GM12878 (cell line): ENCODE data around the gene DNMT3A. TPM values are rescaled to one million over a fixed set of nuclear protein-coding genes. Genes with fewer than 3 reads are reported as not detected.

Experiments
- BHLHE40 ChIP-seq, 2 experiments: fragments of 450-650 bp in 1 of 2; IDR thresholded peaks; 2 replicates each; pipeline ENCODE4 v1.6.1; 2011 to 2017; ENCODE audit warnings: low read depth in 2 of 2, borderline replicate concordance in 1 of 2, improper control_type of control experiment in 1 of 2, low read length in 1 of 2, mild to moderate bottlenecking in 1 of 2
- CHD2 ChIP-seq: IDR thresholded peaks from 2 replicates; pipeline ENCODE4 v1.6.1; 2011; ENCODE audit warnings: low read depth, low read length, improper control_type of control experiment, borderline replicate concordance
- CREB1 ChIP-seq: IDR thresholded peaks from 2 replicates; pipeline ENCODE4 v1.6.1; 2012; ENCODE audit warnings: low read depth, mild to moderate bottlenecking, inconsistent platforms
- CREM ChIP-seq: IDR thresholded peaks from 2 replicates; pipeline ENCODE4 v1.6.1; 2014; ENCODE audit warnings: antibody characterized with exemption, low read depth
- DPF2 ChIP-seq: fragments of 450-650 bp; IDR thresholded peaks from 2 replicates; pipeline ENCODE4 v1.6.1; 2017; ENCODE audit warnings: mild to moderate bottlenecking
- GABPA ChIP-seq: IDR thresholded peaks from 2 replicates; pipeline ENCODE4 v1.6.1; 2014; ENCODE audit warnings: antibody characterized with exemption, low read depth, mild to moderate bottlenecking, inconsistent platforms
- KAT2A ChIP-seq: conservative IDR thresholded peaks from 2 replicates; pipeline ENCODE4 v1.6.1; 2011; ENCODE audit warnings: low read depth, low read length; ENCODE audit not compliant: control insufficient read depth
- KDM1A ChIP-seq: fragments of 200-600 bp; sonication (generic); IDR thresholded peaks from 2 replicates; pipeline ENCODE4 v1.6.1; 2016; ENCODE audit warnings: borderline replicate concordance
- MEF2B ChIP-seq: fragments of 450-650 bp; IDR thresholded peaks from 2 replicates; pipeline ENCODE4 v1.6.1; 2018; ENCODE audit warnings: mild to moderate bottlenecking, moderate library complexity; ENCODE audit not compliant: partially characterized antibody, poor library complexity, severe bottlenecking
- NBN ChIP-seq: fragments of 450-650 bp; IDR thresholded peaks from 2 replicates; pipeline ENCODE4 v1.6.1; 2016
- PAX5 ChIP-seq: IDR thresholded peaks from 2 replicates; pipeline ENCODE4 v1.6.1; 2011; ENCODE audit warnings: low read depth, low read length, borderline replicate concordance
- POLR2AphosphoS2 ChIP-seq: IDR thresholded peaks from 2 replicates; pipeline ENCODE4 v1.6.1; 2011; ENCODE audit warnings: low read depth, mild to moderate bottlenecking, low read length, improper control_type of control experiment, moderate library complexity
- RBBP5 ChIP-seq: fragments of 200-600 bp; sonication (generic); conservative IDR thresholded peaks from 2 replicates; pipeline ENCODE4 v1.6.1; 2016
- RCOR1 ChIP-seq: conservative IDR thresholded peaks from 2 replicates; pipeline ENCODE4 v1.6.1; 2012; ENCODE audit warnings: low read depth, low read length, improper control_type of control experiment
- SREBF1 ChIP-seq: IDR thresholded peaks from 2 replicates; pipeline ENCODE4 v1.6.1; 2012; ENCODE audit warnings: mild to moderate bottlenecking, low read length
- SREBF2 ChIP-seq: IDR thresholded peaks from 2 replicates; pipeline ENCODE4 v1.6.1; 2012; ENCODE audit warnings: mild to moderate bottlenecking, low read length
- TCF3 ChIP-seq: IDR thresholded peaks from 2 replicates; pipeline ENCODE4 v1.6.1; 2012; ENCODE audit warnings: low read depth, mild to moderate bottlenecking, low read length, borderline replicate concordance; ENCODE audit not compliant: insufficient read depth
- ZBTB11 ChIP-seq: fragments of 450-650 bp; formaldehyde crosslinking; IDR thresholded peaks from 2 replicates; pipeline ENCODE4 v1.5.0; 2022; ENCODE audit warnings: mild to moderate bottlenecking, missing genetic modification characterization
- ZNF207 ChIP-seq: fragments of 450-650 bp; IDR thresholded peaks from 2 replicates; pipeline ENCODE4 v1.6.1; 2014; ENCODE audit warnings: antibody characterized with exemption, mild to moderate bottlenecking, borderline replicate concordance
- ZNF274 ChIP-seq: IDR thresholded peaks from one replicate; pipeline ENCODE4 v1.8.0; 2011; ENCODE audit not compliant: insufficient read length, insufficient read depth
- ZNF384 ChIP-seq: IDR thresholded peaks from 2 replicates; pipeline ENCODE4 v1.6.1; 2012; ENCODE audit warnings: low read depth, mild to moderate bottlenecking, low read length, improper control_type of control experiment, borderline replicate concordance
- polyA plus RNA-seq, 11 experiments: library from polyadenylated mRNA; depleted of rRNA in 4 of 11; unstranded in 6 of 11; stranded (reverse) in 5 of 11; fragments of >200 nt; fragmentation: Nextera tagmentation in 4 of 11; fragmentation: Illumina TruSeq in 1 of 11; extraction: Ambion mirVana in 4 of 11; extraction: Trizol in 1 of 11; gene quantifications; 1 replicate in 1 of 11; 2 replicates in 10 of 11; pipeline versions ENCODE4 v1.2.1 to v1.2.3, GENCODE V29; 2011 to 2016; ENCODE audit warnings: inconsistent platforms in 2 of 11, missing spikeins in 2 of 11, low read depth in 1 of 11
- total RNA-seq, 4 experiments: library from RNA; depleted of rRNA in 3 of 4; stranded (reverse); fragments of >200 nt in 3 of 4; fragmentation: Illumina TruSeq in 1 of 4; extraction: Trizol in 1 of 4; gene quantifications; 2 replicates each; pipeline versions ENCODE4 v1.2.1 to v1.2.3, GENCODE V29; 2013 to 2021
- TF ChIP-seq, protein P1 (sequence below): fragments of 450-650 bp; IDR thresholded peaks from 2 replicates; pipeline ENCODE4 v1.6.1; 2017; ENCODE audit warnings: antibody characterized with exemption, mild to moderate bottlenecking, moderate library complexity
- TF ChIP-seq, protein P2 (sequence below): fragments of 450-650 bp; IDR thresholded peaks from 2 replicates; pipeline ENCODE4 v1.6.1; 2017; ENCODE audit warnings: mild to moderate bottlenecking

The DNMT3A gene
- total and polyA plus RNA-seq, 10 of the 15 experiments (the other 5 are each of a cell fraction or from before 2014, with no cell fraction given) = 7.4 to 51.6 (median 17.4) TPM

- TF ChIP-seq TCF3 (peak; percentile 76), ZNF207 (no peak), POLR2AphosphoS2 (0 out of 2 replicates have a peak, but pooled peaks have one; percentile 28), GABPA (peak; percentile 84), DPF2 (peak; percentile 75; the same call in 1 of the 2 replicates), ZNF384 (no peak), RBBP5 (no peak), CREM (no peak), MEF2B (peak; percentile 86), PAX5 (no peak), ZBTB11 (CRISPR knock-in tag) (no peak), SREBF2 (no peak), CHD2 (peak; percentile 68; the same call in 1 of the 2 replicates), KDM1A (no peak), BHLHE40 (IDR thresholded peaks at IDR 0.05; ENCODE audit: borderline replicate concordance in 1 of 2, low read depth in 2 of 2, low read length in 1 of 2) (peak in 1 of 2 experiments; percentile 25; a peak in 1 of 4 replicates), KAT2A (no peak), SREBF1 (no peak), RCOR1 (no peak), CREB1 (peak; percentile 57; the same call in 1 of the 2 replicates), NBN (peak; percentile 67; the same call in 1 of the 2 replicates), ZNF274 (no peak)
- TF ChIP-seq, protein P1, sequence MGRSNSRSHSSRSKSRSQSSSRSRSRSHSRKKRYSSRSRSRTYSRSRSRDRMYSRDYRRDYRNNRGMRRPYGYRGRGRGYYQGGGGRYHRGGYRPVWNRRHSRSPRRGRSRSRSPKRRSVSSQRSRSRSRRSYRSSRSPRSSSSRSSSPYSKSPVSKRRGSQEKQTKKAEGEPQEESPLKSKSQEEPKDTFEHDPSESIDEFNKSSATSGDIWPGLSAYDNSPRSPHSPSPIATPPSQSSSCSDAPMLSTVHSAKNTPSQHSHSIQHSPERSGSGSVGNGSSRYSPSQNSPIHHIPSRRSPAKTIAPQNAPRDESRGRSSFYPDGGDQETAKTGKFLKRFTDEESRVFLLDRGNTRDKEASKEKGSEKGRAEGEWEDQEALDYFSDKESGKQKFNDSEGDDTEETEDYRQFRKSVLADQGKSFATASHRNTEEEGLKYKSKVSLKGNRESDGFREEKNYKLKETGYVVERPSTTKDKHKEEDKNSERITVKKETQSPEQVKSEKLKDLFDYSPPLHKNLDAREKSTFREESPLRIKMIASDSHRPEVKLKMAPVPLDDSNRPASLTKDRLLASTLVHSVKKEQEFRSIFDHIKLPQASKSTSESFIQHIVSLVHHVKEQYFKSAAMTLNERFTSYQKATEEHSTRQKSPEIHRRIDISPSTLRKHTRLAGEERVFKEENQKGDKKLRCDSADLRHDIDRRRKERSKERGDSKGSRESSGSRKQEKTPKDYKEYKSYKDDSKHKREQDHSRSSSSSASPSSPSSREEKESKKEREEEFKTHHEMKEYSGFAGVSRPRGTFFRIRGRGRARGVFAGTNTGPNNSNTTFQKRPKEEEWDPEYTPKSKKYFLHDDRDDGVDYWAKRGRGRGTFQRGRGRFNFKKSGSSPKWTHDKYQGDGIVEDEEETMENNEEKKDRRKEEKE = no peak; the same call in 1 of the 2 replicates
- TF ChIP-seq, protein P2, sequence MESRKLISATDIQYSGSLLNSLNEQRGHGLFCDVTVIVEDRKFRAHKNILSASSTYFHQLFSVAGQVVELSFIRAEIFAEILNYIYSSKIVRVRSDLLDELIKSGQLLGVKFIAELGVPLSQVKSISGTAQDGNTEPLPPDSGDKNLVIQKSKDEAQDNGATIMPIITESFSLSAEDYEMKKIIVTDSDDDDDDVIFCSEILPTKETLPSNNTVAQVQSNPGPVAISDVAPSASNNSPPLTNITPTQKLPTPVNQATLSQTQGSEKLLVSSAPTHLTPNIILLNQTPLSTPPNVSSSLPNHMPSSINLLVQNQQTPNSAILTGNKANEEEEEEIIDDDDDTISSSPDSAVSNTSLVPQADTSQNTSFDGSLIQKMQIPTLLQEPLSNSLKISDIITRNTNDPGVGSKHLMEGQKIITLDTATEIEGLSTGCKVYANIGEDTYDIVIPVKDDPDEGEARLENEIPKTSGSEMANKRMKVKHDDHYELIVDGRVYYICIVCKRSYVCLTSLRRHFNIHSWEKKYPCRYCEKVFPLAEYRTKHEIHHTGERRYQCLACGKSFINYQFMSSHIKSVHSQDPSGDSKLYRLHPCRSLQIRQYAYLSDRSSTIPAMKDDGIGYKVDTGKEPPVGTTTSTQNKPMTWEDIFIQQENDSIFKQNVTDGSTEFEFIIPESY = no peak
These were observed 46.9 kb downstream of the DNMT3A start (continued) for GRCh38 chr2:25294573-25295462.
